CD4-positive, alpha-beta T cell treated with Interleukin-12 subunit alpha and Interleukin-12 subunit beta, for 1 hour (primary cell): ENCODE data around the gene ATF6.
"Not testable (repeated sequence)": the region's sequence is repeated elsewhere in the genome, so short reads cannot be mapped to it uniquely, and the experiment has no call there.

ENCODE experiments used
- DNase-seq: peaks from one replicate; pipeline ENCODE4 v3.0.0-alpha.2; 2020

ATF6 gene

DNA sequence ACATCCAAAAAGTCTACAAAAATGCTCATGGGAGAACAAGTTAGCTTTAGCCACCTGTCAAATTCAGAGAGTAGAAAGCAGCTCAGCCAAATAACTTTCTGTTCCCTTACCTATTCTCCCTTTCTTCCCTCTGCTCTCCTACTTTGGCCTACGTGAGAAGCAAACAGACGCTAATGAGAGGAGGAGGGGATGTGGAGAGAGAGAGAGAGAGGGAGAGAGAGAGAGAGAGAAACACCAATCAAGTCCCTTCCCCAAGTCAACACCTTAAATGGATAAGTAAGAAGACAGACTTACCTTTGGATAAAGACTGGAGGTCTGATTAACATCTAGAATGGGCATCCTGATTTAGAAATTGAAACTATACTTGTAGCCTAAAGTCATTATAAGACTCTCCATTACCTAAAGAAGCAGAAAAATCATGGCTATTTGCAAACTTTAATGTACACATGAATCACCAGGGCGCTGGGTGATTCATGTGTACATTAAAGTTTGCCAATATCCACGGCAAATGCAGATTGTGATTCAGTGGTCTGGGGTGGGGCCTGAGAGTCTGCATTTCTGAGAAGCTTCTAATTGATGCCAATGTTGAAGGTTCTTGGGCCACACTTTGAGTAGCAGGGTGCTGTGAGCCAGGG is 29.7 kb upstream of the ATF6 start:
- DNase-seq = no peak

DNA sequence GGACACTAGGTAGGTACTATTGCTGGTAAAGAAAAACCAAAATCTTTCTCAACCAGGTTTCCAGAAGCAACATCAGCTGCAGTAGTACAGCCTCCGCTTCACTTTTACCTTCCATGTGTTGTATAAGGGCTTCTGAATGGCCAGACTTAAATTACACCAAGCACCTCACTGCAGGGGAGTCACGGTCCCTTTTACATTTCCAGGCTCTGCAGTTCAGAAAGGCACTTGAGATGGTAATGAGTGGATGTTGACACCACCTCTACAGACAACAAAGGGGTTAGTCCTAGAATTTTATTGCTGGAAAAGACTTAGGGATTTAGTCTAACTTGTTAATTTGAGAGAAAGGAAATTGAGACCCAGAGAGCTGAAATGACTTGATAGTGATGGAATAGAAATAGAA is 28.5 kb upstream of the ATF6 start:
- no peak for DNase-seq

DNA sequence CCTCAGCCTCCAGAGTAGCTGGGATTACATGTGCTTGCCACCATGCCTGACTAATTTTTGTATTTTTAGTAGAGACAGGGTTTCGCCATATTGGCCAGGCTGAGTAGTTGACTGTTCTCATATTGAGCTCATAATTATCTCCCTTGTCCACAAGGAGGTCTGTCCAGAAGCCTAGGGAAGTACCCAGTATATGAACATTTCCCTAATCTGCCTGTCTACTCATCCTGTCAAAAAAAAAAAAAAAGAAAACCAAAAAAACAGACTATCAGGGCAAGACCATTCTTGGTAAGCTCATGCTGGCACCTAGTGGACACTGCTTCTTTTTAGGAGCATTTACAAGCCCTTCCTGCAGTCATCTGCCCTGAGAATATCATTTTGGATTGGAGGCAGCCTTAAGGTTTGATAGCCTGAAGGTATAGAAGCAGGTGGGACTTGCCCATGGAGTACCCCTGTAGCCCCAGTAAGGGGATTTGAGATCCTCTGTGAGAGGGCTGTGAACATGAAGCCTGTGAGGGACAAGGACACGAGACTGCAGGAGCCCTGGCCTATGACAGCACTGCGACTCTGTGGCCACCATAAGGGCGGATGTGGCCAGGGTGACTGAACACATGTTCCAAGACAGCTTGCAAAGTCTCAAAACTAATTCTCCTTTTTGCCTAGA is 27.4 kb upstream of the ATF6 start:
- peak; percentile 64 for DNase-seq

DNA sequence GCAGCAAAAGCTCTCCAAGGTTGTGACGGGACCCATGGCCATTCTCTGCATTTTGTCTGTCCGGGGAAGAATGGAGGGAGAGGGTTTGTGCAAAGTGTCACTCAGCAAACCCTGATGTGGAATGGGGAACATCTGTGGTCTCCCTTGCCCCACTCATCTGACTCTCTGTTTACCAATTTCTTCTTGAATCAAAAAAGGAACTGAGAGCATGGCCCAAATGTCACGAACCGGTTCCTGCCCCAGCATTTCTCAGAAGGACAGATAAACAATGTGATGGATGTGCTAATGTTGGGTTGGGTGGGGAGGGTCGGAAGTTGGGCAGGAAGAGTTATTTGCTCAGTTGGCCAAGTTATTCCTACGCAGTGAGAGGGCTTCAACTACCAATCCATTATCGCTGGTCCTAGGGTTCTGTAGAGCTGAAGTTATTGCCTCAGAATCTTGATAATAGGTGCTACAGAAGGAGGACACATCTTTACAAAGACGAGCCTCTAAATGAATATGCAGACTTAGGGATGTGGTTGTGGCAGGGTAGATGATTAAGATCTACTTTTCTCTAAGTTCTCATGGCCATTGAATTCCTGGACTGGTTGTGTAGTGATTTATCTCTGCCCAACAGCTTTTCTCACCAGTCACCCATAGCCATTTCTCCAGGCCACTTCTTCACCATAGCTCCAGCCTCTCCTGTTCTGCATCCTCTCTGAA is 26.1 kb upstream of the ATF6 start:
- no peak for DNase-seq

DNA sequence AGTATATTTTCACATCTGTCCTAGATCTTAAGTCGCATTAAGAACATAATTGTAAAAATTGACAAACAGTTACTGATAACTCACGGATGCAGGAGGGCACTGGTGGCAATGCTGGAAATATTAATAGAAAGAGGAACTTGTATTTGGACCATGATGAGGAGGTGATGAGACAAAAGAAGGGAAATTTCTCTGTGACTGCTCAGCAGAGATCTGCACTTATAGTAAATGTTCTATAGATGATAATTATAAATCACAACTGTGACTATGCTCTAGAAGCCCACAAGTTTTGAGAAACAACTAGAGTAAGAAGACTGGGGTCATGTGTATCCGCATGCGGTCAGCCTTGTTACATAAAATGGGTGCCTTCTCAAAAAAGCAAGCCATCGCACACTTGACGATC is 25.2 kb upstream of the ATF6 start:
- DNase-seq = no peak

DNA sequence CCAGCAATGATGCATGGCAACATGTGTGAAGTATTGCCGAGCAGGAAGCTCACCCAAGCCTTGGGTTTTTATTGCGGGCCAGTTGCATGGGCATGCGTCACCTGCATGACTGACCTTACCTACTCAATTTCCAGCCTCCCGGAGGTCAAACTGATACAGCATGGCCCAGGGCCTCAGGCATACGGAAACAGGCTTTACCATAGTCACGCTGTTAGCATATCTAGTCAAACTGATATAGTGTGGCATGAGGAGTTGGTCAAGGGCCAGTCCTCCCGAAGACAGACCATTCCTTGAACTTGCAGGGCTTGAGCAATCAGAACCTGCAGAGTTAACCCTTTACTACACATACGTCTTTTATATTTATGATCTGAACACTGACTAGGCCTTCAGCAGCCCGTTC is 22.9 kb upstream of the ATF6 start:
- DNase-seq = no peak

DNA sequence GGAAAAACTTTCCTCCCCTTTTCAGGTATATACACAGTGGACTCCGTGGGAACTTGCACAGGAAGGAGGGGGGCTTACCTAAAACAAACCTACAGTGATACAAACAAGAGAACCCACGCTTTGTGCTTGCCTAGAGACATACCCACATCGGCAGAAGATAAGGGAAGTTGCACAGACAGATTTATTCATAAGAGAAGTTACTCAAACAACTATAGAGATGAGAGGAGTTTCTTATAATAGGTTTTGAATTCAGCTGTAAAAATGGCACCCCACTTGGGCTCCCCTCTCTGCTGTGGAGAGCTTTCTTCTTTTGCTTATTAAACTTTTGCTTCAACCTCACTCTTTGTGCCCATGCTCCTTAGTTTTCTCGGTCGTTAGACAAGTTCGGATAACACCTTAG is 18.3 kb upstream of the ATF6 start:
- DNase-seq = no peak

DNA sequence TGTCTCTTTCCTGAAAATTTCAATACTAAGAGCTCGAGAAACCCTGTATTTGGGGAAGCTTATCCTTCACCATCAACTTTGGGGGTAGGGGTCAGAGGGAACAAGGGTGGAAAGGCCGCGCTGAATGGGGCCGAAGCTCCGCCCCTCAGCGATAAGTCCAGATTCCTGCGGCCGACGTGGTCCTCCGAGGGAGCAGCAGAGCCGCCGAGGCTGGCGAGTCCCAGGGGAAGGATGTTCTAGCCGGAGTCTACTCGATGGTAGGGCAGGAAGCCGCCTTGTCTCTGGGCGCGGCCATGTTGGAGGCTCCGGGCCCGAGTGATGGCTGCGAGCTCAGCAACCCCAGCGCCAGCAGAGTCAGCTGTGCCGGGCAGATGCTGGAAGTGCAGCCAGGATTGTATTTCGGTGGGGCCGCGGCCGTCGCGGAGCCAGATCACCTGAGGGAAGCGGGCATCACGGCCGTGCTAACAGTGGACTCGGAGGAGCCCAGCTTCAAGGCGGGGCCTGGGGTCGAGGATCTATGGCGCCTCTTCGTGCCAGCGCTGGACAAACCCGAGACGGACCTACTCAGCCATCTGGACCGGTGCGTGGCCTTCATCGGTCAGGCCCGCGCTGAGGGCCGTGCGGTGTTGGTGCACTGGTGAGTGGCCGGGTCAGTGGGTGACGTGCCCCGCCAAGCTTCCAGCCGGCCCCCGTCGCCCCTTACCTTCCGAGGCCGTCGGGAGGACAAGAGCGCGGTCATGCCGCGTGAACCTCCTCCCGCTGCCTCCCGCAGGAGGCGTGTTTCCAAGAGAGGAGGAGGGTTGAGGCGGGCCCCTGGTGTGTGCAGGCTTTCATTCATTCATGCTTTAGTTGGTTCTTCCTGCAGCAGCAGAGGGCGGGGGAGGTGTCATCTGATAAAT is 16.4 kb upstream of the ATF6 start, which contains the start of gene DUSP12:
DUSP12 (plus strand) TSS at position 278 of the 899 bp plus-strand sequence; CDS start at position 294, 16 bp downstream.
- DNase-seq = peak; percentile 90

DNA sequence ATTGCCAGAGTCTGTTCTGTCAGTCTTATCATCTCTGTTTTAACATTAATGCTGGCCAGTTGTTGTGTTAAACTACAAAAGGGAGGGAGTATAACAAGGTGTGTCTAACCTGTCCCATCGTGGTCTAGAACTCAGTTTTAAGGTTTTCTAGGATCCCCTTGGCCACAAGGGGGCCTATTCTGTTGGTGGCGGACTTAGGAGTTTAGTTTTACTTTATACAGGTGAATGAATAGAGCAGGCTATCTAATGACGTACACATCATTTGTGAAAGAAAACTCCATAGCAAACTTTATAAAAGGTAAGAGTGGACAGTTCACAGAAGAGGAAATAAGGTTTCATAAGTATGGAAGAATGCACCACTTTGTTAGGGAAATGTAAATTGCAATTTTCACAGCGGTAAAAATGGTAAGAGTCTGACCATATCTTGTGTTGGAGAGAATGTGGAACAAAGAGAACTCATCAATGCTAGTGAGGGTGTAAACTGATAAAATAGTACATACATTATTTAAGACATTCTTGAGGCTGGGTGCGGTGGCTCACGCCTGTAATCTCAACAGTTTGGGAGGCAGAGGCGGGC is 2.5 kb upstream of the ATF6 start:
- peak; percentile 71 for DNase-seq

DNA sequence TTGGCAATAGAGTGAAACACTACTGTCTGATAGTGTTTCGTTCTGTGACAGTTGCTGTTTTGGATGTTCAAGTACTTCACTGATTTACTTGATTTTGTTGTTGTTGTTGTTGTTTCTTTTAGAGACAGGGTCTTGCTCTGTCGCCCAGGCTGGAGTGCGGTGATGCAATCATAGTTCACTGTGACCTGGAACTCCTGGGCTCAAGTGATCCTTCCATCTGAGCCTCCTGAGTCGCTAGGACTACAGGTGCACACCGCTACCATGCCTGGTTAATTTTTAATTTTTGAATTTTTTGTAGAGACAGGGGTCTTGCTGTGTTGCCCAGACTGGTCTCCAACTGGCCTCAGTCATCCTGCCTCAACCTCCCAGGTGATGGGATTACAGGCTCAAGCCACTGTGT is 2.3 kb downstream of the ATF6 start:
- DNase-seq = no peak

DNA sequence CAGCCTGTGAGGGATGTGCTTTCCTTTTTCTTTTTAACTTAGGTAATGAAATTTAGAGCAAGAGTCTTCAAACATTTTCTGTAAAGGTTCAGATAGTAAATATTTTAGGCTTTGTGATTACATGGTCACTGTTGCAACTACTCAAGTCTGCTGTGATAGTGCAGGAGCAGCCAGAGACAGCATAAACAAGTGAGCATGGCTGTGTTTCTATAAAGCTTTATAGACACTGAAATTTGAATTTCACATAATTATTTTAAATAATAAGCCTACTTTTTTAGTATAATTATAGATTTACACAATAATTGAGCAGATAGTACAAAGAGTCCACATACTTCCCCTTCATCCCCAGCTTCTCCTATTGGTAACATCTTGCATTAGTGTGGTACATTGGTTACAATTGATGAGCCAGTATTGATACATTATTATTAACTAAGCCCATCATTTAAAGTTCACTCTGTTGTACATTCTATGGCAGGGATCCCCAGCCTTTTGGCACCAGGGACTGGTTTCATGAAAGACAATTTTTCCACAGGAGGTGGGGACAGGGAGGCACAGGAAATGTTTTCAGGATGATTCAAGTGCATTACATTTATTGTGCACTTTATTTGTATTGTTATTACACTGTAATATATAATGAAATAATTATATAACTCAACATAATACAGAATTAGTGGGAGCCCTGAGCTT is 3.0 kb downstream of the ATF6 start:
- DNase-seq = no peak

DNA sequence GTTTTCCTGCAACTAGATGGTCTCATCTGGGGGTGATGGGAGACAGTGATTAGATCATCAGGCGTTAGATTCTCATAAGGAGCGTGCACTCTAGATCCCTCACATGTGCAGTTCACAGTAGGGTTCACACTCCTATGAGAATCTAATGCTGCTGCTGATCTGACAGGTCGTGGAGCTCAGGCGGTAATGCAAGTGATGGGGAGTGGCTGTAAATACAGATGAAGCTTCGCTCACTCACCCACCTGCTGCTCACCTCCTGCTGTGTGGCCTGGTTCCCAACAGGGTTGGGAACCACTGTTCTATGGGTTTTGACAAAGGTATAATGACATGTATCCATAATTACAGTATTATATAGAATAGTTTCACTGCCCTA is 3.5 kb downstream of the ATF6 start:
- not testable (repeated sequence) for DNase-seq

DNA sequence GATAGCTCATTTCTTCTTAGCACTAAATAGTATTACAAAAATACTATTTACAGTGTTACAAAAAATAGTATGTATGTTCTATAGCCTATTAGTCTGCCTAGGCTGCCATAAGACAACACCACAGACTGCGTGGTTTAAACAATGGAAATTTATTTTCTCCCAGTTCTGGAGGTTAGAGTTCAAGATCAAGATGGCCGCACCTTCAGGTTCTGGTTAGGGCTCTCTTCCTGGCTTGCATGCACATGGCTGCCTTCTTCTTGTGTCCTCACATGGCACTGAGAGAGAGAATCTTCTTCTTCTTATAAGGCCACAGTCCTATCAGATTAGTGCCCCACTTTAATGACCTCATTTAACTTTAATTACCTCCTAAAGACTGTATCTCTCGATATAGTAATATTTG is 4.1 kb downstream of the ATF6 start:
- no peak for DNase-seq

DNA sequence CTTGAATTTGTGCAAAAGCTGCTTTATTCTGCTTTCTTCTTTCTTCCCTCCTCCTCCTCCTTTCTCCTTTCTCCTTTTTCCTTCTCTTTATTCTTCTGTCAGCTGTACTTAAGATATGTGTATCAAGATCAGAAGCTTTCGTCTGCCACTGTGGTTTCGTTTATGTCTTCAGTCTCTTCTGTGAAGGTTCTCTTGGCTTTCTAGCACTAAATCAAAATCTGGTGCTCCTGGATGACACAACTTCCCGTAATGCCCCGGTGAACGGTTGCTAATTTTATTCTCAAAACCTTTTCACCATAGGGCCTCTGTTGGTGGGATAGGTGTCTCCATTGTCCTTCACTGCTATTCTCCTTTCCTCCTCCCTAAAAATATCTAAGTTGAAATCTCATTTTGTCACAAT is 5.0 kb downstream of the ATF6 start:
- DNase-seq = no peak

DNA sequence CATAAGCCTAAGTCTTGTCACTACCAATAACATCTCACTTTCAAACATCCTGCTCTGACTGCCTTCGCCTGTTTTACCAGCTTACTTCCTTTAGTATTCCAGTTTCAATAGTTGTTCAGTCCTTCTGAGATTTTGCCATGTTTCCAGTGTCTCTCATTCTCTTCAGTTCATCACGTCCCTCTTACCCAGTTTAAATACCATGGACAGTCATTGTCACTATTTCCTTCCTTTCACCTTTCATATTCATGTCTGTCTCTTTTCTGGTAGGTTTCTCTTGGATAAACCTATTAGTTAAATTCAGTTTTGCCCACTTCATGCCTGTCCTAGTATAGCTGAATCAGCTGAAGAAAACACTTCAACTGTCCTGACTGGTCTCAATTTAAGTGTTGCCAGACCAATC is 5.9 kb downstream of the ATF6 start:
- no peak for DNase-seq

DNA sequence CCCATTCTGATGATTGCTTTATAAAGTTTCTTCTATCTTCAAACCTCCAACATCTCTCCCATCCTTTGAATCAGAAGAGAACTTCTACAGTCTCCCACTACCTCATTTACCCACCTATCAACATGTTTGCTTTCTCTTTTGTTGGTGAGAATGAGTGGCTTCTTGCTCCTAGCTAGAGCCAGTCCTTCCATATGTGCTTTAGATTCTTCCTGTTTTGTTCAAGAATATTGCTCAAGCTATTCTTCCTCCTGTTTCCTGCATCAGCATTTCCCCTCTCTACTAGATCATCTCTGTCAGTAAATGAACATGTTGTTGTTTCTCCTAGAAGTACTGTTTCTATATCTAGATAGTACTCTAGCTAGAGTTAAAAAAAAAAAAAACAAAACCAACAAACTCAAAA is 6.3 kb downstream of the ATF6 start:
- DNase-seq = no peak

DNA sequence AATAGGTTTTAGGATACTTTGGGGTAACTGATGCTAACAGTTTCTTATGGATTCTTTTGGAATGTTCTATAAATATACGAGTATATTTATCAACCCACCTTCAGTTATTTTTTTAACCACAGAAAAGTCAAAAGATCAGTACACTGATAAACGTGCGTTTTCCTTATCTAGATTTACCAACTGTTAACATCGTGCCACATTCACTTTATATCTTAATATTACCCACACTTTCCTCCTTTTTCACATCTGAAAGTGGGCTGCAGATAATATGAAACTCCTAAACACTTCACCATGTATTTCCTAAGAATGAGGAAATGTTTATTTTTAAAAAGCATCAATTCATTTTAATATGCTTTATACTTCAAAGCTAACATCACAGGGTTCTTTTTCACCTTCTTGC is 7.7 kb downstream of the ATF6 start:
- DNase-seq = no peak

DNA sequence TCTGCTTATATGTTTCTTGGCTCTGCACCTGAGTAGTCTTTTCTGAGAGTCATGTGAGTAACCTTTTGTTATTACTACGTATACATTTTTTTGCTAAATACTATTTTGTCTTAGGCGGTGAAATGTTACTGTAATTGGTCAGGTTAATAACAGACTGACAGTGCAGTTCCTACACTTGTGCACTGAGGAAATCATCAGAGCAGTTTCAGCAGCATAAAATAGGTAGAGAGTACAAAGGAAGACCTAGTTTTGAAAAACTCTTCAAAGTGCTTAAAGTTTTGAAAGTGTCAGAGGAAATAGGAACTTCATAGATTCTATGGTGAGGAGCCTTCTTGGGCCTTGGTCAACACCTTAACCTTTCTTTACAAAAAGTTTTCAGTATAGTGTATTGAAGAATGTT is 11.1 kb downstream of the ATF6 start:
- DNase-seq = no peak

DNA sequence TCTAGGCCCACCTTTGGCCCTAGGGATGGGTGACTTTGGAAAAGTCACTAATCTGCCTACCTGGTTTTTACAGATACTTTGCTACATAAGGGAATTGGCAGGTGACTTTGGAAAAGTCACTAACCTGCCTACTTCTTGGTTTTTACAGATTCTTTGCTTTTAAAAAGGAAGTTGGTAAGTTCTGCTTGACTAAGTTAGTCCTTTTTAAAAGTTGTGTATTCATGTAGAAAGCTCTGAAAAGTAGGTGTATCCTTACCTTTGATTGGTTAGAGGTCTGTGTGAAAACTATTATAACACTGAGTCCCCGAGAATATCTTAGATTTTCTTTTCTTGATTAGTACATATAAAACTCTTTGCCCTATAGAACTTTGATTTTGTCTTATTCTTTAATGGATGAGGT is 12.4 kb downstream of the ATF6 start:
- DNase-seq = no peak

DNA sequence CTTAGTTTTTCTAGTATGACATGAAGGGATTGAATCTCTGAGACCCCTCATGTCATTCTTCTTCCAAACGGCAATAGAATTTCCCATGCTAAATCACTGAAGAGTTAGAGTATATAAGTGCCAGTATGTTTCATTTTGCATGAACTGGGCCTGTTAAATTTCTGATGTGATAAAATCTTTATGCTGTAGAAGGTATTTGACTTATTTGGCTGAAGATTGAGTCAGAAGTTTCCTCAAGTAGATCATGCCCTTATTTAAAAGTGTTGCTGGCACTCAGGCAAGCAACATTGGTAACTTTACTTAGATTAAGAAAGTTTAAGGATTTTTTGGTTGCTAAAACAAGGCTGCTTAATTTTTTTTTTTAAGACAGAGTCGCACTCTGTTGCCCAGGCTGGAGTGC is 13.3 kb downstream of the ATF6 start:
- no peak for DNase-seq

DNA sequence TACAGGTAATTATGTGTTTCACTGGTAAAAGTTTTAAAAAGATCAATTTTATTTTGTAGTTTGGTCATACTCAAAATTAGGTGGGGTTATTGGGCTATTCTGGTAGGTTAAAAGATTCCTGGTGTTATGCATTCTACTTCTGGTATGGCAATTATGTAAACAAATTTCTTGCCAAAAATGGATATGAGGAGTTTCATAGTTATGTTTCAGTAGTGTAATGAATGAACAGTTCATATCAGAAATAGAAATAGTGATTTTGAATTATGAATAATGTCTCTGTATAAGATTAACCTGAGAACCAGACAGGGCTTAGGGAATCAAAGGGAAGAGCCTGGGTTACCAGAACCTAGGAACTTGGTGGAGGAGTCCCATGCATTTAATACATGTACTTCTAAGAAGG is 15.9 kb downstream of the ATF6 start:
- no peak for DNase-seq

DNA sequence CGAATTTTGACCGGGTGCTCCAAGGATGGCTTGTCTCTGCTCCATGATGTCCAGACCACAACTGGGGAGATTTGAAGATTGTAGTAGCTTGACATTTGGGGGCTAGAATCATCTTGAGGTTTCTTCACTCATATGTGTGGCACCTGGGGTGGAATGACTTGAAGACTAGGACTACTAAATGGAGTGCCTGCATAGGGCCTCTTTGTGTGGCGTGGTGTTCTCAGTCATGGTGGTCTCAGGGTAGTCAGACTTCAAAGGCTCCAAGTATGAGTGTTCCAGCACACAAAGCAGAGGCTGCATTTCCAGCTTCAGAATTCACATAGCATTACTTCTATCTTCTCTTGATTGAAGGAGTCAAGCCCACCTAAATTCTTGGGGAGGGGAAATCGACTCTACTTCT is 16.8 kb downstream of the ATF6 start:
- no peak for DNase-seq
